NT2/D1 (cell line): Measurements from ENCODE around the gene SAMM50.

ENCODE experiments used
- DNase-seq: peaks from one replicate; pipeline ENCODE4 v3.0.0-alpha.2; 2011; ENCODE audit warnings: low read depth, low spot score
- H3K27me3 ChIP-seq: 2 replicates; pipeline ENCODE4 v1.6.0; 2011; ENCODE audit warnings: mild to moderate bottlenecking; ENCODE audit not compliant: insufficient read length, insufficient read depth
- H3K36me3 ChIP-seq: 2 replicates; pipeline ENCODE4 v1.6.1; 2011; ENCODE audit warnings: mild to moderate bottlenecking, low read length, mixed read lengths; ENCODE audit not compliant: insufficient read depth, insufficient read length
- H3K4me1 ChIP-seq: 2 replicates; pipeline ENCODE4 v1.5.1; 2011; ENCODE audit not compliant: insufficient read depth, insufficient read length
- H3K4me3 ChIP-seq: 2 replicates; pipeline ENCODE4 v1.5.1; 2011; ENCODE audit warnings: low read depth; ENCODE audit not compliant: insufficient read length
- H3K9ac ChIP-seq: 2 replicates; pipeline ENCODE4 v1.6.0; 2011; ENCODE audit warnings: low read depth; ENCODE audit not compliant: insufficient read length
- H3K9me3 ChIP-seq: 2 replicates; pipeline ENCODE4 v1.5.1; 2011; ENCODE audit warnings: mild to moderate bottlenecking, low read length; ENCODE audit not compliant: insufficient read depth
- SUZ12 ChIP-seq: IDR thresholded peaks from 2 replicates; pipeline ENCODE4 v1.6.1; 2011; ENCODE audit not compliant: insufficient read length, insufficient read depth; ENCODE audit errors: extremely low read depth
- YY1 ChIP-seq: IDR thresholded peaks from 2 replicates; pipeline ENCODE4 v1.6.1; 2011; ENCODE audit not compliant: insufficient read length, insufficient read depth
- ZNF274 ChIP-seq: IDR thresholded peaks from 2 replicates; pipeline ENCODE4 v1.6.1; 2011; ENCODE audit warnings: mild to moderate bottlenecking, low read depth, low read length

The SAMM50 gene

DNA sequence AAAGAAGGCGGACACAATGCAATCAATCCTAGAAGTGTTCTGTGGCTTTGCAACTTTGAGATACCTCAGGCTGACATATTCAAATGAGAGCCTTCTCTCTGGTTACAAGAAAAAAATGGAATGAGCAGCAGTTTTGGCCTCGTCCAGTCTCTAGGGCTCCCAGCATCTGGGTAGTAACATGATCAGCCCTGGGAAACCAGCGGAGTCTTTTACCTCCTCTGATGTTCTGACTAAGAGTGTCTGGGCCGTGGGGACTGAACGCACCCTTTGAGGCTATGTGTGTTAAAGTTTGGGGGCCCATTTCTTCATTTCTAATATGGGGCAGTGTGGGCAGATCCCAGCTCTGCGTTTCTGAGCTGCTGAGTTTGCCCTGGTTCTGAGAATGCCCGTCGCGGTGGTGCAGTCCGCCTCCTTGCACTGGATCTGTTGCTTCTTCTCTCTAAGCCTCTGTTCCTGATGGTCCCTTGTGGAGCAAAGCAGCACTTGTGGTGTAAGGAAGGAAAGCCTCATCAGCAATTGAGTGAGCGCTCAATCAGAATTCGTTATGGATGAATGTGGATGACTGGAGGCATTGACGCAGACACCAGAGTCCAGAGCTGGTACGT is 77.0 kb downstream of the SAMM50 start:
- no peaks in the 10 kb centered on the region for H3K9me3 ChIP-seq
- H3K36me3 ChIP-seq: no peaks in the 10 kb centered on the region
- no peaks in the 10 kb centered on the region for H3K27me3 ChIP-seq
- H3K4me1 ChIP-seq: peaks cover 5% of the 10 kb centered on the region
- no peak overlapping the region for H3K9ac ChIP-seq
- TF ChIP-seq SUZ12 (no peak), YY1 (no peak)
- no peak for DNase-seq
- no peak overlapping the region for H3K4me3 ChIP-seq

DNA sequence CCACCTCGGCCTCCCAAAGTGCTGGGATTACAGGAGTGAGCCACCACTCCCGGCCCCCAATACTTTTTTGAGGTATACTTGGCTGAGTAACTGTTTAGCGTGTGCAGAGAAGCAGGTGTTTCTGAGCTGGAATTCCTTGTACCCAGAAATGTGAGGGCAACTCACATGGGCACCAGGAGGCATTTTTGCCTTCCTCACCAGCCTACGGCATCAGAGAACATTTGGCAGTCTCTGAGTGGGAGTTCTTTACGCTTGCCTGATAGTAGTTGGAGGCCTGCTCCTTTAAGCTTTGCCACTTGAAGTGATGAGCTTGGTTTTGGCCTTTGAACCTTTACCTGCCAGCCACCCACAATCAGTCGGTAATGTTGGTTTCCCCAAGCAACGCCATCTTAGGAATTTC is 78.0 kb downstream of the SAMM50 start:
- no peak overlapping the region for H3K9ac ChIP-seq
- no peak for DNase-seq
- H3K4me1 ChIP-seq: peaks cover 5% of the 10 kb centered on the region

GRCh38 chr22:44033694-44034093 is 78.5 kb downstream of the SAMM50 start:
- H3K4me3 ChIP-seq: no peak overlapping the region
- no peaks in the 10 kb centered on the region for H3K36me3 ChIP-seq
- TF ChIP-seq YY1 (no peak), ZNF274 (no peak), SUZ12 (no peak)
- no peaks in the 10 kb centered on the region for H3K27me3 ChIP-seq
- H3K9me3 ChIP-seq: no peaks in the 10 kb centered on the region
- peaks cover 5% of the 10 kb centered on the region for H3K4me1 ChIP-seq
- DNase-seq: no peak
- no peak overlapping the region for H3K9ac ChIP-seq

More for the DNA sequence above, 78.0 kb downstream of the SAMM50 start:
- TF ChIP-seq YY1: no peak
- no peak for TF ChIP-seq ZNF274
- TF ChIP-seq SUZ12: no peak
- no peaks in the 10 kb centered on the region for H3K36me3 ChIP-seq
- H3K27me3 ChIP-seq: no peaks in the 10 kb centered on the region
- no peaks in the 10 kb centered on the region for H3K9me3 ChIP-seq
- H3K4me3 ChIP-seq: no peak overlapping the region

- no peaks in the 10 kb centered on the region for H3K4me1 ChIP-seq
- no peak for DNase-seq
- no peak overlapping the region for H3K9ac ChIP-seq
- TF ChIP-seq YY1: no peak
- no peaks in the 10 kb centered on the region for H3K9me3 ChIP-seq
- H3K27me3 ChIP-seq: no peaks in the 10 kb centered on the region
- no peaks in the 10 kb centered on the region for H3K36me3 ChIP-seq
- no peak overlapping the region for H3K4me3 ChIP-seq
These were observed 82.5 kb downstream of the SAMM50 start for GRCh38 chr22:44037519-44038375.

DNA sequence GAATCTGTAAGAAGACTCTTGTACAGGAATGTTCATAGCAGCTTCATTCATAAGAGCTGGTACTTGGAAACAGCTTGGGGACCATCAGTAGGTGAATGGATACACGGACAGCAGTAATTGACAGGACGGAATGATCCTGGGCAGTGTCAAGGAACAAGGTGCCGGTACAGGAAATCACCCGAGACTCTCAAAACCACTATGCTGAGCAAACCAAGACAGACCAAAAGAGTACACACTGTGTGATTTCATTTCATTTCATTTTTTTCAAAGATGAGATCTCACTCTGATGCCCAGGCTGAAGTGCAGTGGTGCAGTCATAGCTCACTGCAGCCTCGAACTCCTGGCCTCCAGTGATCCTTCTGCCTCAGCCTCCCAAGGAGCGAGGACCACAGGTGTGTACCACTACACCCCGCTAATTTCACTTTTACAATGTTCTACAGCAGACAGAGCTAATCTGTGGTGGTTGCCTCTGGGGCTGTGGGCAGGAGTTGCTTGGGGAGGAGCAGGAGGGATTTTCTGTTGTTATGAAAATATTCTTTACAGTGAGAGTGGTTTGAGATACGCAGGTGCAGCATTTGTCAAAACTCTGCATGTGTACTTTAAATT is 84.4 kb downstream of the SAMM50 start:
- no peak for DNase-seq
- H3K4me1 ChIP-seq: no peaks in the 10 kb centered on the region
- H3K9ac ChIP-seq: no peak overlapping the region
- no peak overlapping the region for H3K4me3 ChIP-seq
- no peaks in the 10 kb centered on the region for H3K27me3 ChIP-seq
- H3K9me3 ChIP-seq: no peaks in the 10 kb centered on the region
- H3K36me3 ChIP-seq: no peaks in the 10 kb centered on the region
- TF ChIP-seq SUZ12 (no peak), ZNF274 (no peak), YY1 (no peak)

GRCh38 chr22:44042249-44043218 is 87.3 kb downstream of the SAMM50 start:
- Histone ChIP-seq H3K36me3 (no peaks in the 10 kb centered on the region), H3K27me3 (no peaks in the 10 kb centered on the region), H3K9ac (no peak overlapping the region), H3K4me3 (no peak overlapping the region), H3K9me3 (no peaks in the 10 kb centered on the region), H3K4me1 (peaks cover 8% of the 10 kb centered on the region)
- no peak for DNase-seq
- no peak for TF ChIP-seq ZNF274
- no peak for TF ChIP-seq SUZ12
